Right hindlimb (tissue), 1 donor: Measurements from ENCODE around the gene SYNDIG1.
A peak's percentile ranks its signal among the peaks of the same experiment; 100 is the strongest.

Source experiments
- DNase-seq: peaks from one replicate; pipeline ENCODE4 v3.0.0-alpha.2; 2018

SYNDIG1 gene

GRCh38 chr20:24664266-24664986, 195.0 kb downstream of the SYNDIG1 start:
- no peak for DNase-seq

DNA sequence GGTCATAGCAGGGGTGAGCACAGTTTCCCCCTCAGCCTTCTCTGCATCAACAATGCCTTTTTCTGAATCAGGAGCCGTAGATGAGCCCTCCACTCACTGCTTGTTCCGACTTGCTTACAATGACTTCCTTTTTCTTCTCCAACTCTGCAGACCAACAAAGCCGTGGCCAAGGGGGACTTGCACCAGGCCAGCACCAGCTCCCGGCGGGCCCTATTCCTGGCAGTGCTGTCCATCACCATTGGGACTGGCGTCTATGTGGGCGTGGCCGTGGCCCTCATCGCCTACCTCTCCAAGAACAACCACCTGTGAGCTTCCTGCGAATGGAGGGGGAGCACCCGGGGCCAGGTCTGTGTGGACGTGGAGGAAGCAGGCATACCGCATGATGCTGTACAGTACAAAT, 195.8 kb downstream of the SYNDIG1 start:
- no peak for DNase-seq

GRCh38 chr20:24665741-24666191, 196.3 kb downstream of the SYNDIG1 start:
- DNase-seq, result no peak

DNA sequence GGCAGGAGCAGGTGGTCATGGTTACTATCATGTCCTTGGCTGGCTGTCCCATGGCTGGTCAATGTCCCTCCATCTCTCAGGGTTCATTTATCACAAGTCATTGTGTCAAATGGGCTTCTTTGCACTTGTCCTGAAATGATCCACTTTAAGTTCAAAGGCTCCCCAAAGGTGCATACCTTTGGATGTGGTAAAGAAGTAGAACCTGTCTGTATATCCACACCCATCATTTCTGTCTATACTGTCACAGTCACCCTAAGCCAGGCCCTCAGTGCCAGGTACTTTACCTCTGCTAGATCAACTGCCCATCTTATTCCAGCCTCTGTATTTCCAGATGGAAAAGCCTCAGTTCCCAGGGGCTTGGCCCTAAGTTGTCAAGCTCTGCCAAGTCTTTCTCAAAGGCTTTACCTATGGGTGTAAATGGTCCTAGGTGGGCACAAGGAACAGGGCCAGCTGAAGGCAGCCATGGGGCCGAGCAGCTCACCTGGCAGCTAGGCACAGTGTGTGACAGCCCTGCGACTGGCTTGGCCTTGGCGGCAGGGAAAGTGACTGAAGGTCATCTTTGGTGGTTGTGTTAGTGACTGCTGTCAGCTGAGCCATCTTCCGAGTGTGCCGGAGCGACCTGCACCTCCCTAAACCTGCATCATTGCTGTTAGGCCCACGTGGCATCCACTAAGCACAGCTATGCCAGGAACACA, 198.4 kb downstream of the SYNDIG1 start:
- DNase-seq, result no peak

GRCh38 chr20:24668384-24668702, 198.9 kb downstream of the SYNDIG1 start:
- peak; percentile 8 for DNase-seq

GRCh38 chr20:24668791-24669190, 199.4 kb downstream of the SYNDIG1 start:
- DNase-seq, result peak; percentile 7

DNA sequence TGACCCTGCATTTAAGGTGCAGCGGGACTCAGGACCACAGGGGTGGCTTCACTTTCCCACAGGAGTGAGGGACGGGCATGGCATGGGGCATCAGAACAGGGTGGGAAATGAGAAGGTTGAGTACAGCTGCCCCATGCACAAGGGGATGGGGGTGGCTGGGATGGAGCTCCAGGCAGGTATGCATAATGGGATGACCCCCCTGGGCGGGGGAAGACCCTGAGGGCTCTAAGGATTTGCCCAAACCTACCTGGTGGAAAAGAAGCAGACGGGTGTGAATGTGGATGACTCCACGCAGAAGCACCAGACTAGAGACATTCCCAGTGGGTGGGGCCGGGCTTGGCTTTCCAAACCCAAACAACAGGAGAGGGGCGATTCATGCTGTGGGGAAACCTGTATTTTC, 200.3 kb downstream of the SYNDIG1 start:
- peak; percentile 7 for DNase-seq

DNA sequence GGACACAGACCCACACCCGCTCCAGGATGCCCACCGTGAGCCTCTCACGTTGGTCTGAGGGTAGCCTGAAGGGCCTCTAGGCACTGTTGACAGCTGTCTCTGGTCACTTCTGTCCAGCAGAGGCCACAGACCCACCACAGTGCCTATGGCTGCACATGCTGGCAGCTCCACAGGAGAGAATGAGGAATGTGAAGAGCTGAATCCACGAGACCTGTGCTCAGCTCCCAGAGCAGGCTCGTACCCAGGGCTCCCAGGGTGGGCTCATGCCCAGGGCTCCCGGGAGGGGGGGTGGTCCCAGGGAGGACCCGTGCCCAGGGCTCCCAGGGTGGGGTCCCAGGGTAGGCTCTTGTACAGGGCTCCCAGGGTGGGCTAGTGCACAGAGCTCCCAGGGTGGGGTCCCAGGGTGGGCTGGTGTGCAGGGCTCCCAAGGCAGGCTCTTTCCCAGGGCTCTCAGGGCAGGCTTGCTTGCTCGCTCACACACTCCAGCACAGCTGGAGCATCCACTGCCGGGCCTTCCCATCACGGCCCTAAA, 201.0 kb downstream of the SYNDIG1 start:
- DNase-seq, result peak; percentile 4

DNA sequence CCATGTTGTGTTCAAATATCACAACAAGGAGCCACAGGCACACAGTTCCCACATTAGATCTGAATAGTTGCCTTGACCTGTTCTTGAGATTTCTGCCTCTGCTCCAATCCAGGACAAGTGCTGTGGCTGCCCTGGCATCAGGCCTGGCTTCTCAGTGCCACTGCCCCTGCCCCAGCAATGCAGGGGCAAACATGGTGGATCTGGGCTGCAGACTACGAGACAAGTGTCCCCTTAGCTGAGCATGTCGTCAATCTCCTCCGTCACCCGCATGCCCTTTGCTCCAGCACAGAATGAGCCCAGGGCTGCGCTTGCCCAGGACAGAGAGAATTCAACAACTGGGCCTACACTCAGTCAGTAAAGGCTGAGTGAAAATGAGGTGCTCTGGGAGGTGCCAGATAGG, 201.6 kb downstream of the SYNDIG1 start:
- DNase-seq, result peak; percentile 4

DNA sequence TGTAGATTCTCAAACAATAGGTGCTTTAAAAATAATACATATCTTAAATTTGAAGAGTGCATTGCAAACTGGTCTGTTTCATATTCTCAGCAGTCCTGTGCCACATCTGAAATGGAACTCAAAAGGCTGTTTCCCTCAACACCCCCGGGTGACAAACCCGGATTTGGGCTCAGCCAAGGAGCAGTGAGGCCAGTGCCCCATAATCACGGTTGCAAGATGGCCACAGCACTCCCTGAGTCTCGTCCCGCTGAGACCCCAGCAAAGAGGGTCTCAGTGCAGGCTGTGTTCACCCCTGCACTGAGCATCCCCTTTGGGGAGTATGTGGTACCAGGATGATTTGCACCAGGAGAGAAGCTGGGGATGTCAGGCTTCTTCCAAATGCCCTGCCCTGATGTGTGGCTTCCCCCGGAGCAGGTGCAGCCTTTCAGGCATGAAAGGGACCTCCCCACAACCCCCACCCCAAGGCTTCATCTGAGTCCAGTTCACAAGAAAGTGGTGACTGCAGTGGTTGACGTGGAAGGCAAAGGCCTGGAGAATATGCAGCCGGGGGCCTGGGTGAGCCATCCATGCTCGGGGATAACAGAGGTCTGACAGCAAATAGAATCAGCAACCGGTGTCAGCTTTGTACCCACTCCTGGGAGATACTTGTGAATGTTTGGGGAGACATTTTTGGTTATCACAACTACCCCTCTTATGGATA, 202.9 kb downstream of the SYNDIG1 start:
- DNase-seq, result peak; percentile 8

DNA sequence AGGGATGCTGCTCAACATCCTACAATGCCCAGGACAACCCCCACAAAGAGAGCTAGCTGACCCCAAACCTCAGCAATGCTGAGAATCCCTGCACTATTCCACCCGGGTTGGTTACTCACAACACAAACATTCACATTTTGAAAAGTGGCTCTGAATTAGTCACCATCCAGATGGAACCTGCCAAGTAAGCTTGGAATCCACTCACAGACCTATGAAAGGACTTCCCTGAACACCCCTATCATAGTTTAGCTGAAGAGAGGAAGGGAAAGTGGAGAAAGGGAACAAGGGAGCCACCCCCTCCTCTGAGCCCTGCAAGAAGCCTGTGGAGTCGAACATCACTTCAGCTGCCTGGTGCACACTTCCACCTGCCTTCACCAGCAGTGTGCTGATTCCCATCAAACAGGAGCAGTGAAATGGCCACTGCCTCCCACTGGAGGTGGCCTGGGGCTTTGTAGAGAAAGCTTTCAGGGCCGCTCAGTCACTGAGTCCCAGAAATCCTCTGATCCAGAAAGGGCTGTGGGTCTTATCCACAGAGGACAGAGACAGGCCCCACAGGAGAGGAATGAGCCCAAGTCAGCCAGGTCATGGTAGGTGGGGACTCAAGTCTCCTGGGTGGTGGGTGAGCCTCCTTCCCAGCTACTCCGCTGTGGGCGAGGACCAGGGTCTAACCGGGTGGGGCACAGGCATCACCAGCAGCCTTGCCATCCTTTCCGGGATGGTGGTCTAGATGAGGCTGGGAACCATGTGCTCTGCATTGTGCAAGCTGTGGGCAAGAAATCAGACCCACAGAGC, 203.7 kb downstream of the SYNDIG1 start:
- peak; percentile 8 for DNase-seq

DNA sequence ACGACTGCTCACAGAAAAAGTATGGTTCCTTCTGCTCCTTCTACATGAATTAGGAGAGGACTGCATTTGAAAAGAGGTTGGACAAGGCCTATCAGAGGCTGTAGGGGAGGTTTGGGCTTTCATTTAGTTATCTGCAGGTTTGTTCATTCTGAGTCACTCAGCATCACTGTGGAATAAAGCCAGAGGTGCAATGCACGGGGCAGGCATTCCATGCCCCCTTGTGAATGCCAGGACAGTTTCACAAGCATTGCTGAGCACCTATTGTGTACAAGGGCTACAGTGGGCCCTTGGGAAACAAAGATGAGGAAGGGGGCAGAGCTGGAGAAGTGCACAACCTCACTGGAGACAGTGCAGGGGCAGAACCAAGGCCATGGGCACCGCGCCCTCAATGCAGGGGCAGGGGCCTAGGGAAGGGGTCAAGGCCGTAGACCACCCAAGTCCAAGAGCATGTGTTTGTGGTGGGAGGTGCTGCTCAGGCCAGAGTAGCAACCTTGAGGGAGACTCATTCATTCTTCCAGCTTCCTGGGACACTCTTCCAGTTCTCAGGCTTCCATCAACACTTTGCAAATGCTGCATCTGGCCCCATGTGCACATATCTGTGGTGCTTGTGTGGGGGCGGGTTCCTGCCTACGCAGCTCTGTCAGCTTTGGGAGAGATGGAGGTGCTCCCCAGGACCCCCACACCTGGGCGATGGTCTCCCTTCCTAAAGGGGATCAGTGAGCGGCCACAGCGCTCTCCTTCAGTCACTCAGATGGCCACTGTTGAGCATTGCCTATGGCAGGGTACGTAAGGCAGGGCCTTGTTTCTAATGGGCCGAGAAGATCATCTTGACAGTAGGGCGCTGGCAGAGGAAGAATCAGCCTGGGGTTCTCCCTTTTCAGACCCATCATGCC, 204.5 kb downstream of the SYNDIG1 start:
- DNase-seq, result peak; percentile 11

DNA sequence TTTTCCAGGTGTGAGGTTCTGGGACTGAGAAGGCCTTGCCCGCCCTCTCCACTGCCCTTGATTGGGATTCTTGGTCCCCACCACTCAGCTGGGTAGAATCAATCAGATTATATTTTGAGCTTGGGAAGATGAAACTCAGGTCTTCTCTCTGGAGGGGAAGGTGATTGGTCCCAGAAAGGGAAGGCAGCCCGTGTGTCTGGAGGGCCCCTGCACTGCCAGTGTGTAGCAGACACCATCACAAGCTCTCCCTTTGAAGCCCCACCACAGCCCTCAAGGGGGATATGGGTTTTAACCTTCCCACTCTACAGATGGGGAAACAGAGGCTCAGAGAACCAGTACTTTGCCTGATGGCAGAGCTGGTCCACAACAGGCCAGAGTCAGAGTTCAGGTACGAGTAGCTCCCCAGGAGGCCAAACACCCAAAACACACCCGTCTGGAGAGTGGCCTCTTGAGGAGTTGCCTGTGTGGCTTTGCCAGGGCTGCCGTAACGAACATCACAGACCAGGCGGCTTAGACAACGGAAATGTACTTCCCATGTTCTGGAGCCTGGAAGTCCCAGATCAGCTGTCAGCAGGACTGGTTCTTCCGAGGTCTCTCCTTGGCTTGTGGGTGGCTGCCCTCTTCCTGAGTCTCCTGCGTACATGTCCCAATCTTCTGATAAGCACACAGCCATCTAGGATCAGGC, 205.6 kb downstream of the SYNDIG1 start:
- peak; percentile 5 for DNase-seq

- DNase-seq, result peak; percentile 9
Observed at GRCh38 chr20:24675651-24676352, 206.4 kb downstream of the SYNDIG1 start.

DNA sequence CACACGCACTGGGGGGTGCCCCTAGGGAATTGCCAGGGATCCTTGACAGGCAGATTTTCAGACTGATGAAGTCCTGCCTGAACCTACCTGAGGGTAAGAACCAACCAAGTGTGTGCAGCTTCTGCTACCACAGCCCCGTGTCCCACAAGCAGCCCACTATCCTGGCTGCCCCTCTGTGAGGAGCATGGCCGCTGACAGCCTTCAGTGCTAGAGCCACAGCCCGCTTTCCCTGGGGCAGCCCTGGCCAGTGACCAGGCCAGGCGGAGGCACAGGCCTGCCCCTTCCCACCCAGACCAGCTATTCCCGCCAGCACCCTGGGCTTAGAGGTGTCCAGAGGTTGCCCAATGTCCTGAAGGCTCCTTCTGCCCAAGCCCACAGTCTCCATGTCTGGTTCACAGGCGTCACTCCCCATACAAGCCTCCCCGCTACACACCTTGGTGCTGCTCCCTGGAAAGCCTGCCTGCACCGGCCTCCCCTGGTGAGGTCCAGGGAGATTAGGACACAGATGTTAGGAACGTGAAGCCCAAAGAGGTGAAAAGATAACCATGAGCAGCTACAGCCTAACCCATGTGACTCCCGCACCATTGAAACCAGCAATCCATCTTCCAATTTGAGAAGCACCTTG, 207.0 kb downstream of the SYNDIG1 start:
- no peak for DNase-seq

- DNase-seq, result no peak
Observed at GRCh38 chr20:24676978-24677370, 207.5 kb downstream of the SYNDIG1 start.

GRCh38 chr20:24677626-24678315, 208.3 kb downstream of the SYNDIG1 start:
- no peak for DNase-seq

DNA sequence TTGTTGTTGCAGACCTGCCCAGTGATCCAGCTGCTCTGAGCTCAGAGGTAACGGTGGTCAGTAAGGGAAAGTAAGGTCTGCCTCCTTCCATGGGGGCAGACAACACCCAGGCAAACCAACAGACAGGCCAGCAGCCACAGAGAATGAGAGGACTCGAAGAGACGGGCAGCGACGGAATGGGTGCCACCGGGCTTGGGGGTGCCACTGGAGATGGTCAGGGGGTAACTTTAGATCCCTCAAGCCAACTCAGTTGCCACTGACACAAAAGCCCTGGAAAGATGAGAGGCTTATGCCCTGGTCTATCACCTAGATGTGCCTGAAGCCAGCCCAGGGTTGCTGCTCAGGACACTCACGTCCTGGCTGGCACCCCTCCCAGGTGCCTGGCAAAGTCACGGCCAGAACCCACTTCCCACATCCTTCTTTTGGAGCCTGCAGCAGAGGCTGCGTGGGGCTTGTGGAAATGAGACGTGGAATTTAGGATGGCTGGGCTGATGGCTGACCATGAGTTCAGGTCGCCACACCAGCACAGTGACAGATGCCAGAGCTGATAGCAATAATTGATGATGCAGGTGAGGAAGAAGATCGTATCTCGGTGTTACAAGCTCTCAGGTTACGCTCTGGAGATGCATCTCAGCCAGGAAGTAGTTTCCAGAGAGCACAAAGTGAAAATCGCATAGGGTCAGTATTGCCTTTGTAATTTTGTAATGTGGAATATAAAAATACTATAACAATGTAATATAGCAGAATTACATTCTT, 209.1 kb downstream of the SYNDIG1 start:
- peak; percentile 4 for DNase-seq
